Esophagus muscularis mucosa (tissue), 4 donors: Measurements from ENCODE around the gene PCDHA10.

ENCODE experiments used
- CTCF ChIP-seq, 3 experiments: fragments of 200-600 bp in 2 of 3; fragments of 450-650 bp in 1 of 3; sonication (generic) in 2 of 3; IDR thresholded peaks; one replicate each; pipeline ENCODE4 v1.5.1; 2017 to 2019; ENCODE audit warnings: antibody characterized with exemption in 3 of 3, mild to moderate bottlenecking in 2 of 3, moderate library complexity in 1 of 3
- EP300 ChIP-seq: sonication (generic); formaldehyde crosslinking; IDR thresholded peaks from one replicate; pipeline ENCODE4 v1.6.1; 2017; ENCODE audit warnings: antibody characterized with exemption
- POLR2A ChIP-seq: fragments of 450-650 bp; IDR thresholded peaks from one replicate; pipeline ENCODE4 v1.6.1; 2017; ENCODE audit warnings: antibody characterized with exemption, moderate library complexity, mild to moderate bottlenecking, low read depth
- POLR2AphosphoS5 ChIP-seq, 2 donors: sonication (generic); formaldehyde crosslinking; IDR thresholded peaks; one replicate each; pipeline ENCODE4 v1.6.1; 2017; ENCODE audit warnings: antibody characterized with exemption in 2 of 2

- no peak for TF ChIP-seq CTCF (IDR thresholded peaks at IDR 0.05)
- no peak for TF ChIP-seq POLR2AphosphoS5 (IDR thresholded peaks at IDR 0.05)
- TF ChIP-seq POLR2A, result no peak
- no peak for TF ChIP-seq EP300
Measured at GRCh38 chr5:140842798-140843733, 12.6 kb upstream of the PCDHA10 start.
